Mucosa of stomach (tissue), 1 donor: Measurements from ENCODE around the gene PTTG1IP.

ENCODE experiments used
- H3K27me3 ChIP-seq: one replicate; pipeline ENCODE4 v1.7.0; 2013; ENCODE audit warnings: mild to moderate bottlenecking, low read length; ENCODE audit not compliant: control insufficient read depth, insufficient read depth
- H3K36me3 ChIP-seq: one replicate; pipeline ENCODE4 v1.7.0; 2013; ENCODE audit warnings: low read length; ENCODE audit not compliant: control insufficient read depth, insufficient read depth
- H3K4me1 ChIP-seq: one replicate; pipeline ENCODE4 v1.7.0; 2013; ENCODE audit warnings: mild to moderate bottlenecking, low read length; ENCODE audit not compliant: control insufficient read depth, insufficient read depth
- H3K4me3 ChIP-seq: one replicate; pipeline ENCODE4 v1.7.0; 2013; ENCODE audit warnings: low read length
- H3K9ac ChIP-seq: one replicate; pipeline ENCODE4 v1.7.0; 2013; ENCODE audit warnings: mild to moderate bottlenecking, low read length, moderate library complexity
- H3K9me3 ChIP-seq: one replicate; pipeline ENCODE4 v1.7.0; 2013; ENCODE audit warnings: mild to moderate bottlenecking, low read length, moderate library complexity; ENCODE audit not compliant: control insufficient read depth
- donor health status: Pancreatic carcinoma.

Gene PTTG1IP

GRCh38 chr21:44890338-44890931 is 16.9 kb upstream of the PTTG1IP start:
- H3K4me1 ChIP-seq: no peaks in the 10 kb centered on the region
- no peak overlapping the region for H3K9ac ChIP-seq
- no peak overlapping the region for H3K4me3 ChIP-seq
- peaks cover 16% of the 10 kb centered on the region for H3K27me3 ChIP-seq
- no peaks in the 10 kb centered on the region for H3K36me3 ChIP-seq
- H3K9me3 ChIP-seq: no peaks in the 10 kb centered on the region

- no peaks in the 10 kb centered on the region for H3K4me1 ChIP-seq
- no peaks in the 10 kb centered on the region for H3K9me3 ChIP-seq
- H3K9ac ChIP-seq: no peak overlapping the region
- H3K27me3 ChIP-seq: peaks cover 16% of the 10 kb centered on the region
- no peak overlapping the region for H3K4me3 ChIP-seq
- no peaks in the 10 kb centered on the region for H3K36me3 ChIP-seq
Measured at GRCh38 chr21:44889625-44890337, 16.3 kb upstream of the PTTG1IP start.

- Histone ChIP-seq H3K27me3 (peaks cover 16% of the 10 kb centered on the region), H3K4me1 (no peaks in the 10 kb centered on the region), H3K4me3 (no peak overlapping the region), H3K9ac (no peak overlapping the region), H3K36me3 (no peaks in the 10 kb centered on the region), H3K9me3 (no peaks in the 10 kb centered on the region)
Measured at GRCh38 chr21:44888581-44889550, 15.4 kb upstream of the PTTG1IP start.

GRCh38 chr21:44887807-44888580 is 14.5 kb upstream of the PTTG1IP start:
- H3K4me3 ChIP-seq: no peak overlapping the region
- H3K27me3 ChIP-seq: peaks cover 16% of the 10 kb centered on the region
- H3K9me3 ChIP-seq: no peaks in the 10 kb centered on the region
- no peaks in the 10 kb centered on the region for H3K4me1 ChIP-seq
- H3K9ac ChIP-seq: no peak overlapping the region
- H3K36me3 ChIP-seq: no peaks in the 10 kb centered on the region

- Histone ChIP-seq H3K4me1 (no peaks in the 10 kb centered on the region), H3K4me3 (no peak overlapping the region), H3K9me3 (no peaks in the 10 kb centered on the region), H3K36me3 (no peaks in the 10 kb centered on the region), H3K9ac (no peak overlapping the region), H3K27me3 (peaks cover 16% of the 10 kb centered on the region)
Measured at GRCh38 chr21:44887126-44887806, 13.8 kb upstream of the PTTG1IP start.

GRCh38 chr21:44886113-44887075 is 12.9 kb upstream of the PTTG1IP start:
- Histone ChIP-seq H3K9ac (no peak overlapping the region), H3K4me3 (no peak overlapping the region), H3K4me1 (no peaks in the 10 kb centered on the region), H3K9me3 (no peaks in the 10 kb centered on the region), H3K27me3 (peaks cover 9% of the 10 kb centered on the region), H3K36me3 (no peaks in the 10 kb centered on the region)

GRCh38 chr21:44885615-44886014 is 12.1 kb upstream of the PTTG1IP start:
- Histone ChIP-seq H3K9me3 (no peaks in the 10 kb centered on the region), H3K4me3 (no peak overlapping the region), H3K4me1 (no peaks in the 10 kb centered on the region), H3K27me3 (peaks cover 1% of the 10 kb centered on the region), H3K36me3 (no peaks in the 10 kb centered on the region), H3K9ac (no peak overlapping the region)

GRCh38 chr21:44884097-44884496 is 10.6 kb upstream of the PTTG1IP start:
- Histone ChIP-seq H3K9me3 (no peaks in the 10 kb centered on the region), H3K9ac (no peak overlapping the region), H3K4me1 (no peaks in the 10 kb centered on the region), H3K36me3 (no peaks in the 10 kb centered on the region), H3K27me3 (no peaks in the 10 kb centered on the region), H3K4me3 (no peak overlapping the region)

- peaks cover 7% of the 10 kb centered on the region for H3K4me1 ChIP-seq
- H3K9me3 ChIP-seq: no peaks in the 10 kb centered on the region
- no peaks in the 10 kb centered on the region for H3K27me3 ChIP-seq
Measured at GRCh38 chr21:44883250-44883649, 9.8 kb upstream of the PTTG1IP start.

GRCh38 chr21:44881198-44881872 is 7.8 kb upstream of the PTTG1IP start:
- Histone ChIP-seq H3K4me1 (peaks cover 10% of the 10 kb centered on the region), H3K36me3 (no peaks in the 10 kb centered on the region), H3K4me3 (no peak overlapping the region), H3K27me3 (no peaks in the 10 kb centered on the region), H3K9me3 (no peaks in the 10 kb centered on the region), H3K9ac (no peak overlapping the region)

More at GRCh38 chr21:44883250-44883649, 9.8 kb upstream of the PTTG1IP start:
- H3K36me3 ChIP-seq: no peaks in the 10 kb centered on the region
- H3K4me3 ChIP-seq: no peak overlapping the region
- no peak overlapping the region for H3K9ac ChIP-seq
